IMR-90 (cell line): ENCODE measurements around the gene ATP1A4.

Experiments
- CEBPB ChIP-seq: IDR thresholded peaks from 2 replicates; pipeline ENCODE4 v1.6.1; 2012; ENCODE audit warnings: low read depth, low read length, improper control_type of control experiment
- CTCF ChIP-seq: conservative IDR thresholded peaks from 2 replicates; pipeline ENCODE4 v1.5.1; 2012; ENCODE audit warnings: mild to moderate bottlenecking, low read depth, low read length, improper control_type of control experiment
- ELK1 ChIP-seq: fragments of 150-350 bp; IDR thresholded peaks from 2 replicates; pipeline ENCODE4 v1.6.1; 2016; ENCODE audit warnings: low read depth, mild to moderate bottlenecking, low read length, moderate library complexity, borderline replicate concordance
- FOS ChIP-seq: fragments of 150-350 bp; IDR thresholded peaks from 2 replicates; pipeline ENCODE4 v1.6.1; 2016; ENCODE audit warnings: low read depth, low read length
- MAFK ChIP-seq: IDR thresholded peaks from 2 replicates; pipeline ENCODE4 v1.6.1; 2012; ENCODE audit warnings: low read depth, low read length, improper control_type of control experiment
- MAZ ChIP-seq: IDR thresholded peaks from 2 replicates; pipeline ENCODE4 v1.6.1; 2012; ENCODE audit warnings: low read depth, mild to moderate bottlenecking, low read length, improper control_type of control experiment, moderate library complexity, borderline replicate concordance
- POLR2A ChIP-seq: IDR thresholded peaks from 2 replicates; pipeline ENCODE4 v1.6.1; 2012; ENCODE audit warnings: mild to moderate bottlenecking, low read depth, low read length
- RAD21 ChIP-seq: IDR thresholded peaks from 2 replicates; pipeline ENCODE4 v1.6.1; 2012; ENCODE audit warnings: low read length, improper control_type of control experiment
- SMC3 ChIP-seq: fragments of 150-350 bp; IDR thresholded peaks from 2 replicates; pipeline ENCODE4 v1.6.1; 2016; ENCODE audit warnings: low read depth, mild to moderate bottlenecking, antibody characterized with exemption, low read length, moderate library complexity
- USF2 ChIP-seq: fragments of 150-350 bp; IDR thresholded peaks from 2 replicates; pipeline ENCODE4 v1.6.1; 2017; ENCODE audit warnings: mild to moderate bottlenecking, antibody characterized with exemption, low read length, low read depth

- no peak for TF ChIP-seq CTCF
- no peak for TF ChIP-seq SMC3
- no peak for TF ChIP-seq CEBPB
- TF ChIP-seq FOS: no peak
- TF ChIP-seq POLR2A: no peak
- no peak for TF ChIP-seq USF2
- no peak for TF ChIP-seq MAZ
- TF ChIP-seq MAFK: no peak
- TF ChIP-seq ELK1: no peak
- TF ChIP-seq RAD21: no peak
Measured at GRCh38 chr1:160225345-160225744, 73.9 kb downstream of the ATP1A4 start.
